Panc1 (cell line): ENCODE data around the gene PDE3A. TPM values are rescaled to one million over a fixed set of nuclear protein-coding genes. Genes with fewer than 3 reads are reported as not detected.

Source experiments
- ATAC-seq: fragments of 200-7000 bp; cut with Tn5 transposase; 2 replicates; pipeline ENCODE4 v1.9.1; 2020; ENCODE audit warnings: mild to moderate bottlenecking, moderate library complexity
- BruUV-seq: library from RNA; stranded (reverse); fragments of 400-500 nt; replicated peaks from 2 replicates; lab custom pipeline; 2021; lab: Mats Ljungman, UMichigan
- CTCF ChIA-PET: fragments of 300-600 bp; sonication (Branson Sonifier 250); formaldehyde crosslinking; loops from one replicate; lab custom pipeline; 2022; ENCODE audit warnings: antibody characterized with exemption; lab: Charles Lee
- POLR2A ChIA-PET: fragments of 300-600 bp; sonication (Branson Sonifier 250); formaldehyde crosslinking; loops from one replicate; lab custom pipeline; 2022; ENCODE audit warnings: antibody characterized with exemption; lab: Charles Lee
- DNase-seq: peaks from one replicate; pipeline ENCODE4 v3.0.0-alpha.2; 2010; ENCODE audit warnings: low read depth, low spot score
- H3K27ac ChIP-seq: 2 replicates; pipeline ENCODE4 v1.5.1; 2011; ENCODE audit warnings: mild to moderate bottlenecking, low read length, inconsistent platforms
- H3K27me3 ChIP-seq: fragments of 200-500 bp; sonication (Bioruptor generic); 2 replicates; pipeline ENCODE4 v1.6.0; 2014; ENCODE audit warnings: low read length, inconsistent platforms; ENCODE audit not compliant: control insufficient read depth, insufficient read depth
- H3K36me3 ChIP-seq: fragments of 200-500 bp; sonication (Bioruptor generic); 2 replicates; pipeline ENCODE4 v1.5.1; 2014; ENCODE audit warnings: inconsistent platforms, mild to moderate bottlenecking, low read length, moderate library complexity; ENCODE audit not compliant: control insufficient read depth, insufficient read depth
- H3K4me1 ChIP-seq: 2 replicates; pipeline ENCODE4 v1.5.1; 2011; ENCODE audit warnings: inconsistent platforms, mild to moderate bottlenecking, low read length, moderate library complexity; ENCODE audit not compliant: control insufficient read depth, insufficient read depth
- H3K4me3 ChIP-seq, 2 experiments: 2 replicates each; pipeline ENCODE4 v1.5.1; 2011 to 2012; ENCODE audit warnings: low read depth in 2 of 2, low read length in 2 of 2, mild to moderate bottlenecking in 2 of 2, inconsistent platforms in 1 of 2, moderate library complexity in 1 of 2
- H3K9me3 ChIP-seq: fragments of 200-500 bp; sonication (Bioruptor generic); 2 replicates; pipeline ENCODE4 v1.5.1; 2014; ENCODE audit warnings: low read depth, mild to moderate bottlenecking, inconsistent platforms, low read length, moderate library complexity; ENCODE audit not compliant: control insufficient read depth, insufficient read depth
- POLR2AphosphoS5 ChIP-seq: IDR thresholded peaks from 2 replicates; pipeline ENCODE4 v1.6.1; 2012; ENCODE audit warnings: mild to moderate bottlenecking, low read depth, low read length, moderate library complexity
- REST ChIP-seq, 2 experiments: IDR thresholded peaks; 2 replicates each; pipeline ENCODE4 v1.6.1; 2011 to 2012; ENCODE audit warnings: low read depth in 2 of 2, control low read depth in 1 of 2, low read length in 1 of 2, mild to moderate bottlenecking in 1 of 2, moderate library complexity in 1 of 2; ENCODE audit not compliant: insufficient read depth in 1 of 2
- SIN3A ChIP-seq: IDR thresholded peaks from 2 replicates; pipeline ENCODE4 v1.6.1; 2012; ENCODE audit warnings: low read depth, mild to moderate bottlenecking, low read length, moderate library complexity, borderline replicate concordance; ENCODE audit not compliant: insufficient read depth
- TCF7L2 ChIP-seq: IDR thresholded peaks from 2 replicates; pipeline ENCODE4 v1.6.1; 2011; ENCODE audit warnings: mild to moderate bottlenecking, low read depth, low read length, inconsistent platforms
- in situ Hi-C: cut with HindIII; loops from 2 replicates; pipeline ENCODE4 v1.10.0; 2016; ENCODE audit warnings: low sequenced_read_pairs, low pct_unique_long_range_greater_than_20kb
- intact Hi-C: fragments of 100-400 bp; cut with micrococcal nuclease; formaldehyde crosslinking; loops from one replicate; pipeline ENCODE4 v1.10.0; 2022; ENCODE audit not compliant: unreplicated experiment
- total RNA-seq: library from RNA; stranded (reverse); gene quantifications from one replicate; pipeline ENCODE4 v1.2.1, GENCODE V29; 2021; ENCODE audit not compliant: unreplicated experiment
- TF ChIP-seq, protein P1 (sequence below): fragments of 450-650 bp; IDR thresholded peaks from 2 replicates; pipeline ENCODE4 v1.5.1; 2017; ENCODE audit warnings: mild to moderate bottlenecking

The PDE3A gene
- total RNA-seq, 1 experiment from 2014 or later, result 0.03 TPM

GRCh38 chr12:20487519-20487918, 119.2 kb downstream of the PDE3A start:
- intact Hi-C loops (no loop called here), in situ Hi-C loops (no loop called here)
- ATAC-seq (no peak), DNase-seq (no peak)
- no peak overlapping the region for H3K4me3 ChIP-seq
- no peaks in the 10 kb centered on the region for H3K27me3 ChIP-seq
- TF ChIP-seq REST (IDR thresholded peaks at IDR 0.05; ENCODE audit: insufficient read depth in 1 of 2, low read depth in 2 of 2, low read length in 1 of 2), result no peak
- TF ChIP-seq, protein P1, sequence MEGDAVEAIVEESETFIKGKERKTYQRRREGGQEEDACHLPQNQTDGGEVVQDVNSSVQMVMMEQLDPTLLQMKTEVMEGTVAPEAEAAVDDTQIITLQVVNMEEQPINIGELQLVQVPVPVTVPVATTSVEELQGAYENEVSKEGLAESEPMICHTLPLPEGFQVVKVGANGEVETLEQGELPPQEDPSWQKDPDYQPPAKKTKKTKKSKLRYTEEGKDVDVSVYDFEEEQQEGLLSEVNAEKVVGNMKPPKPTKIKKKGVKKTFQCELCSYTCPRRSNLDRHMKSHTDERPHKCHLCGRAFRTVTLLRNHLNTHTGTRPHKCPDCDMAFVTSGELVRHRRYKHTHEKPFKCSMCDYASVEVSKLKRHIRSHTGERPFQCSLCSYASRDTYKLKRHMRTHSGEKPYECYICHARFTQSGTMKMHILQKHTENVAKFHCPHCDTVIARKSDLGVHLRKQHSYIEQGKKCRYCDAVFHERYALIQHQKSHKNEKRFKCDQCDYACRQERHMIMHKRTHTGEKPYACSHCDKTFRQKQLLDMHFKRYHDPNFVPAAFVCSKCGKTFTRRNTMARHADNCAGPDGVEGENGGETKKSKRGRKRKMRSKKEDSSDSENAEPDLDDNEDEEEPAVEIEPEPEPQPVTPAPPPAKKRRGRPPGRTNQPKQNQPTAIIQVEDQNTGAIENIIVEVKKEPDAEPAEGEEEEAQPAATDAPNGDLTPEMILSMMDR, result no peak
- no peak for TF ChIP-seq SIN3A
- TF ChIP-seq TCF7L2, result no peak
- no peaks in the 10 kb centered on the region for H3K9me3 ChIP-seq
- H3K36me3 ChIP-seq, result no peaks in the 10 kb centered on the region
- no TSS peak for BruUV-seq
- ChIA-PET CTCF (no interaction called here), POLR2A (no interaction called here)
- no peaks in the 10 kb centered on the region for H3K4me1 ChIP-seq
- no peak overlapping the region for H3K27ac ChIP-seq

DNA sequence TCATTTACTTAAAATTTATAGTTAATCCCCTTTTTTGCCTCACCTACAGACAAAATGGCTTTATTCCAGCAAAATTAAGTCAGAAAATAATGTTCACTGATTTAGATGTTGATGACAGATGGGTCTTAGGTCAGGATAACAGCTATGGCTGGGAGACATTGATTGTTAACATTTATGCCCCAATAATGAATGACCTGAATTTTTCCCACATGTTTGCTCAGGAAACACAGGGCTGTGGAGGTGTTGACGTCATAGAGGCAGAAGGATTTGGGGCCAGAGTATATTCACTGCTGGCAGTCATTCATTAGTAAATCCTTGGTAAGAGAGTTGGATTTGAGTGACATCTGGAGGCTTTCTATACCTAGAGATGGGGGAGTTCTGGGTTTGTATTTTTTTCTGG, 121.3 kb downstream of the PDE3A start:
- ChIA-PET POLR2A (no interaction called here), CTCF (no interaction called here)
- H3K4me3 ChIP-seq, result no peak overlapping the region
- H3K27ac ChIP-seq, result no peak overlapping the region
- H3K4me1 ChIP-seq, result no peaks in the 10 kb centered on the region
- H3K27me3 ChIP-seq, result no peaks in the 10 kb centered on the region
- no peaks in the 10 kb centered on the region for H3K9me3 ChIP-seq
- TF ChIP-seq, protein P1, result no peak
- TF ChIP-seq TCF7L2 (no peak), REST (IDR thresholded peaks at IDR 0.05; ENCODE audit: insufficient read depth in 1 of 2, low read depth in 2 of 2, low read length in 1 of 2) (no peak), SIN3A (no peak), POLR2AphosphoS5 (no peak)
- no TSS peak for BruUV-seq
- no peak for DNase-seq
- in situ Hi-C loops (no loop called here), intact Hi-C loops (no loop called here)
- ATAC-seq, result no peak
- H3K36me3 ChIP-seq, result no peaks in the 10 kb centered on the region
